NB4 (cell line): ENCODE measurements around the gene DEGS1.

Experiments
- MYC ChIP-seq: IDR thresholded peaks from 2 replicates; pipeline ENCODE4 v1.6.1; 2011; ENCODE audit warnings: low read depth, low read length
- POLR2A ChIP-seq: IDR thresholded peaks from 2 replicates; pipeline ENCODE4 v1.6.1; 2011; ENCODE audit warnings: mild to moderate bottlenecking; ENCODE audit not compliant: insufficient read length; ENCODE audit errors: extremely low read depth
- TF ChIP-seq, protein P1 (sequence below): IDR thresholded peaks from one replicate; pipeline ENCODE4 v1.5.1; 2012; ENCODE audit warnings: low read depth, low read length
- TF ChIP-seq, protein P2 (sequence below): IDR thresholded peaks from 2 replicates; pipeline ENCODE4 v1.6.1; 2011; ENCODE audit warnings: low read depth, low read length

DNA sequence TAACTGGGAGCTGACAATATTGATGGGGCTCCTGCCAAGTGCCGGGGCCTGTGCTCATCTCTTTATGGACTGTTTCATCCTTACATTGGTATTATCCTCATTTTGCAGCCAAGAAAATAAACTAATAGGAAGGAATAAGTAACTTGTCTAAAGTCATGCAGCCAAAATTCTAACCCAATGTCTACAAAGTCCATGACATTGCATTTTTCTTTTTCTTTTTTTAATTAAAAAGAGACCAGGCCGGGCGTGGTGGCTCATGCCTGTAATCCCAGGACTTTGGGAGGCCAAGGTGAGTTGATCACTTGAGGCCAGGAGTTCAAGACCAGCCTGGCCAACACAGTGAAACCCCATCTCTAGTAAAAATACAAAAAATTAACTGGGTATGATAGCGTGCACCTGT, 18.8 kb downstream of the DEGS1 start:
- TF ChIP-seq, protein P1, sequence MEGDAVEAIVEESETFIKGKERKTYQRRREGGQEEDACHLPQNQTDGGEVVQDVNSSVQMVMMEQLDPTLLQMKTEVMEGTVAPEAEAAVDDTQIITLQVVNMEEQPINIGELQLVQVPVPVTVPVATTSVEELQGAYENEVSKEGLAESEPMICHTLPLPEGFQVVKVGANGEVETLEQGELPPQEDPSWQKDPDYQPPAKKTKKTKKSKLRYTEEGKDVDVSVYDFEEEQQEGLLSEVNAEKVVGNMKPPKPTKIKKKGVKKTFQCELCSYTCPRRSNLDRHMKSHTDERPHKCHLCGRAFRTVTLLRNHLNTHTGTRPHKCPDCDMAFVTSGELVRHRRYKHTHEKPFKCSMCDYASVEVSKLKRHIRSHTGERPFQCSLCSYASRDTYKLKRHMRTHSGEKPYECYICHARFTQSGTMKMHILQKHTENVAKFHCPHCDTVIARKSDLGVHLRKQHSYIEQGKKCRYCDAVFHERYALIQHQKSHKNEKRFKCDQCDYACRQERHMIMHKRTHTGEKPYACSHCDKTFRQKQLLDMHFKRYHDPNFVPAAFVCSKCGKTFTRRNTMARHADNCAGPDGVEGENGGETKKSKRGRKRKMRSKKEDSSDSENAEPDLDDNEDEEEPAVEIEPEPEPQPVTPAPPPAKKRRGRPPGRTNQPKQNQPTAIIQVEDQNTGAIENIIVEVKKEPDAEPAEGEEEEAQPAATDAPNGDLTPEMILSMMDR = no peak
- TF ChIP-seq, protein P2, sequence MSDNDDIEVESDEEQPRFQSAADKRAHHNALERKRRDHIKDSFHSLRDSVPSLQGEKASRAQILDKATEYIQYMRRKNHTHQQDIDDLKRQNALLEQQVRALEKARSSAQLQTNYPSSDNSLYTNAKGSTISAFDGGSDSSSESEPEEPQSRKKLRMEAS = no peak
- TF ChIP-seq POLR2A (no peak), MYC (no peak)
